ENCODE data around the gene FBXL16. TPM values are rescaled to one million over a fixed set of nuclear protein-coding genes. Genes with fewer than 3 reads are reported as not detected.
"Not testable (repeated sequence)": the region's sequence is repeated elsewhere in the genome, so short reads cannot be mapped to it uniquely, and the experiment has no call there.

Gene FBXL16
- total and polyA plus RNA-seq, 2 donors (not counting 3 experiments of a cell fraction or from before 2014, with no cell fraction given) = 0.07 to 0.22 TPM

GRCh38 chr16:742894-743293, 37.3 kb upstream of the FBXL16 start:
- H3K27ac ChIP-seq (ENCODE audit: insufficient read depth, low read depth, low read length); BruUV-seq (replicated peaks); H3K27me3 ChIP-seq (ENCODE audit: control insufficient read depth in 2 of 2, insufficient read depth in 2 of 2, low read length in 2 of 2); H3K36me3 ChIP-seq (ENCODE audit: control insufficient read depth in 2 of 2, extremely low read depth in 1 of 2, insufficient read depth in 2 of 2, low read length in 2 of 2); POLR2A ChIA-PET; H3K4me3 ChIP-seq (replicated peaks in 1 of 3; ENCODE audit: insufficient read depth in 1 of 3, low read depth in 1 of 3, low read length in 3 of 3); H3K4me1 ChIP-seq (ENCODE audit: control insufficient read depth, extremely low read depth, insufficient read depth, low read length); H3K79me2 ChIP-seq (ENCODE audit: control insufficient read depth, insufficient read depth, low read length); H4K20me1 ChIP-seq (replicated peaks; ENCODE audit: control insufficient read depth, extremely low read depth, insufficient read depth, low read length); H3K4me2 ChIP-seq (ENCODE audit: insufficient read depth, low read length); FAIRE-seq; H3K9me1 ChIP-seq (replicated peaks; ENCODE audit: control insufficient read depth, extremely low read depth, insufficient read depth, low read length); dilution Hi-C loops (cut with MboI; ENCODE audit: extremely low pct_ligation_motif_present, low sequenced_read_pairs); DNase-seq (ENCODE audit: low read depth, low spot score); H2AFZ ChIP-seq (ENCODE audit: low read depth, low read length); H3K9ac ChIP-seq (replicated peaks; ENCODE audit: extremely low read depth, insufficient read depth, low read length); H3K9me3 ChIP-seq (replicated peaks; ENCODE audit: control insufficient read depth, insufficient read depth, low read length): not testable (repeated sequence)
- CTCF ChIA-PET = interaction anchor here (1.7 kb wide), 2 partner anchors 30 to 42 kb away, joined by 4 to 5 read pairs; no protein-coding TSS in a partner anchor
- intact Hi-C loops (cut with micrococcal nuclease) = loop anchor here (5.0 kb wide), 1 partner anchor 44 kb away; the partner anchor contains the start of genes CHTF18 and RPUSD1

- Histone ChIP-seq H3K4me3 (replicated peaks in 1 of 3; ENCODE audit: insufficient read depth in 1 of 3, low read depth in 1 of 3, low read length in 3 of 3) (no peak overlapping the region), H3K4me2 (ENCODE audit: insufficient read depth, low read length) (no peak overlapping the region), H3K9me3 (replicated peaks; ENCODE audit: control insufficient read depth, insufficient read depth, low read length) (no peaks in the 10 kb centered on the region), H4K20me1 (replicated peaks; ENCODE audit: control insufficient read depth, extremely low read depth, insufficient read depth, low read length) (no peaks in the 10 kb centered on the region), H3K9ac (replicated peaks; ENCODE audit: extremely low read depth, insufficient read depth, low read length) (no peak overlapping the region), H3K9me1 (replicated peaks; ENCODE audit: control insufficient read depth, extremely low read depth, insufficient read depth, low read length) (no peaks in the 10 kb centered on the region), H3K27ac (ENCODE audit: insufficient read depth, low read depth, low read length) (no peak overlapping the region), H3K27me3 (ENCODE audit: control insufficient read depth in 2 of 2, insufficient read depth in 2 of 2, low read length in 2 of 2) (no peaks in the 10 kb centered on the region), H3K4me1 (ENCODE audit: control insufficient read depth, extremely low read depth, insufficient read depth, low read length) (peaks cover 10% of the 10 kb centered on the region), H3K79me2 (ENCODE audit: control insufficient read depth, insufficient read depth, low read length) (peaks cover 6% of the 10 kb centered on the region), H3K36me3 (ENCODE audit: control insufficient read depth in 2 of 2, extremely low read depth in 1 of 2, insufficient read depth in 2 of 2, low read length in 2 of 2) (peaks cover under 1 to 8% of the 10 kb centered on the region in 2 experiments), H2AFZ (ENCODE audit: low read depth, low read length) (no peak overlapping the region)
- no TSS peak for BruUV-seq (replicated peaks)
- intact Hi-C loops (cut with micrococcal nuclease) = loop anchor here (1.0 to 5.0 kb wide), 2 partner anchors 30 to 45 kb away; partner anchors contain the start of genes CHTF18 and RPUSD1
- ChIA-PET POLR2A (no interaction called here), CTCF (interaction anchor here (1.7 kb wide), 1 partner anchor 30 kb away, joined by 5 read pairs; no protein-coding TSS in a partner anchor)
- TF ChIP-seq CTCF (IDR thresholded peaks at IDR 0.05; ENCODE audit: extremely low read depth in 1 of 2, insufficient read depth in 1 of 2, low read depth in 1 of 2, low read length in 2 of 2) = no peak
- FAIRE-seq = no peak
- dilution Hi-C loops (cut with MboI; ENCODE audit: extremely low pct_ligation_motif_present, low sequenced_read_pairs) = no loop called here
- DNase-seq (ENCODE audit: low read depth, low spot score) = no peak
These were observed 36.5 kb upstream of the FBXL16 start for GRCh38 chr16:741986-742629.
